Stomach smooth muscle (tissue), 2 donors: ENCODE measurements around the gene KCND3.

Source experiments
- H3K27ac ChIP-seq: one replicate; pipeline ENCODE4 v1.7.0; 2013; ENCODE audit warnings: mild to moderate bottlenecking, low read length, inconsistent platforms
- H3K27me3 ChIP-seq, 2 donors: one replicate each; pipeline ENCODE4 v1.7.0; 2013; ENCODE audit warnings: low read length in 2 of 2; ENCODE audit not compliant: insufficient read depth in 2 of 2, control insufficient read depth in 1 of 2
- H3K36me3 ChIP-seq, 2 donors: one replicate each; pipeline ENCODE4 v1.7.0; 2013; ENCODE audit warnings: low read length in 2 of 2; ENCODE audit not compliant: control insufficient read depth in 2 of 2, insufficient read depth in 2 of 2
- H3K4me1 ChIP-seq: one replicate; pipeline ENCODE4 v1.7.0; 2013; ENCODE audit warnings: low read length; ENCODE audit not compliant: control insufficient read depth, insufficient read depth
- H3K4me3 ChIP-seq, 2 donors: one replicate each; pipeline ENCODE4 v1.7.0; 2013; ENCODE audit warnings: low read length in 2 of 2
- H3K9ac ChIP-seq, 2 donors: one replicate each; pipeline ENCODE4 v1.7.0; 2013; ENCODE audit warnings: low read length in 2 of 2, mild to moderate bottlenecking in 1 of 2
- H3K9me3 ChIP-seq, 2 donors: one replicate each; pipeline ENCODE4 v1.7.0; 2013; ENCODE audit warnings: low read length in 2 of 2; ENCODE audit not compliant: control insufficient read depth in 2 of 2
- donor health status: healthy.
- donor health status: Pancreatic carcinoma.

The KCND3 gene

DNA sequence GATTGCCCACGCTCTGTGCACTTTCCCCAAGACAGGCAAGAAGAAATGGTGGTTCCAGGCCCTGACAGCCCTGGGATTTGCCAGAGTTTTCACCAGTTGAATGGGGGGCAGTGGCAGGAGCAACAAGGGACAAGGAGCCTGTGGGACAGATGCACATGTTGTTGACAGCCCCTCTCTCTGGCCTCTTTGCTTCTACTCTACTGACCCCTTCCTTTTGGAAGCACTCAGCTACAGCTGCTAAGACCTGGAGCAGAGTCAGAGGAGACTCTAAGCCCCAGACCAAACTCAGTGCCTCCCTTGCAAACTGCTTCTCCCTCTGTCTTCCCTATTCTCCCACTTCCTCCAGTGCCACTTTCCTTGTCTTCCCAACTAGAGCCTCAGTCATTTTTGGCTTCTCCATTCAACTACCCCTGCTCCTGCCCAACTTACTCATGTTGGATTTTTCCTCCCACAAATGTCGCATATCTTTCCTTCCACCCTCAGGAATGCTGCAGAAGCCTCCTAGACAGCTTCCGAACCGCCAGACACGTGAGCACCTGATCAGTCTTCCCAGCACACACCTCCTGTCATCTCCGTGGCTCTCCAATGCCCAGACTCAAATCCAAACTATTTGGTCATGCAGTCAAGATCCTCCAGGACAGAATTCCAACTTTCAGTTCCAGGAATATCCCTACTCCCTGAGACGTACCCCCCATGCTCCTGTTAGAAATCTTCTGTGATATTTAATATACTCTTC lies 259.4 kb downstream of the KCND3 start:
- H3K27ac ChIP-seq = peak overlapping the region; percentile 58

DNA sequence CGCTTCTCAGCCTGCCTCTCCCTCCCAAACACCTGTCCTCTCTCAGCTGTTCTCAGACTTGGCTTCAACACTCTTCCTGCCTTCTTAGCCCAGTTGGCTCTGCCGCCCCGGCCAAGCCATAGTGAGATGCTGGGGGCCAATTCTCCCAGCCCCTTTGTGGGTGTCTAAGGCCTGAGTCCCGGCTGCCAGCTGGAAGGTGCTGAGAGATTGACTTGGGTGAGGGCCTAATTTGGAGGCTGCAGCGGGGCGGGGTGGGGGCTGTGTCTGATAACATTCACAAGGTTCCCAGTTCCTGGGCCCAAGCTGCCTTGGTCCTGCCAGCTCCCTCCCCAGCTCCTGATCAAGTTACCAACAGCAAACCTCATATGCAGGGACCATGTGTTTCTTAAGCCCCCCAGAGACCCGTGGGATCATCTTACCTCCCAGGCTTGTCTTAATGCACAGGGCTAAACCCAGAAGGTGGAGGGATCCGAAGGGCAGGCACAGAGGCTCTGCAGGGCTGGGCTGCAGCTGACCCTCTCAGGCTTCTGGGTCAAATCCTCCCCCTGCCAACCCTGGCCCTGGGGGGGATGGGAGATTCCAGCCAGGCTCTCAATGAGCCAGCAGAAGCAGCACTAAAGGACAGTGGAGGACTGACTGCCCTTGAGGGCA lies 260.1 kb downstream of the KCND3 start:
- Histone ChIP-seq H3K4me1 (peaks cover 53% of the 10 kb centered on the region), H3K4me3 (no peak overlapping the region), H3K27me3 (no peaks in the 10 kb centered on the region), H3K9ac (no peak overlapping the region), H3K36me3 (peaks cover 7 to 9% of the 10 kb centered on the region in 2 donors), H3K27ac (peak overlapping the region; percentile 58), H3K9me3 (no peaks in the 10 kb centered on the region)

More for the DNA sequence above, 259.4 kb downstream of the KCND3 start:
- no peaks in the 10 kb centered on the region for H3K27me3 ChIP-seq
- H3K9ac ChIP-seq = peak overlapping the region in 1 of 2 donors; percentile 18
- peaks cover 54% of the 10 kb centered on the region for H3K4me1 ChIP-seq
- H3K9me3 ChIP-seq = no peaks in the 10 kb centered on the region
- H3K4me3 ChIP-seq = no peak overlapping the region
- H3K36me3 ChIP-seq = peaks cover 7 to 9% of the 10 kb centered on the region in 2 donors

DNA sequence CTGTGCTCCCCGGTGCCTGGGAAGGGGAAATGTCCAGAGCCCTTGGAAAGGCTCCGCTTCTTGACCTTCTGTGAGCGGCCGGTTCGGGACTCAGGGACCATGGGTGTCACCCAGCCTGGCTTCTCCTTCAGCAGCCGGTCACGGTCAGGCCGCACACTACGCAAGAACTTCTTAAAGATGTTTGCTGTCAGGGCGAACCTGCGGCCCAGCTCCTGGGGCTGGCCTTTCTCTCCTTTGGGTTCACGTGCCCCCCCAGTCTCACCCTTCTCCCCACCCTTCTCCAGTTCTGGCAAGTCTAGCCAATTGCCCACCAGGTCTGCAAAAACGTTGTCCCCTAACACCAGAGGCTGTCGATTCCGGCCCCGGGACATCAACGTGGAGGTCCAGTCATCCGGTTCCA lies 262.4 kb downstream of the KCND3 start:
- no peak overlapping the region for H3K4me3 ChIP-seq
- peaks cover 34% of the 10 kb centered on the region for H3K4me1 ChIP-seq
- no peaks in the 10 kb centered on the region for H3K9me3 ChIP-seq
- H3K27ac ChIP-seq = no peak overlapping the region
- H3K27me3 ChIP-seq = no peaks in the 10 kb centered on the region
- peaks cover 7 to 9% of the 10 kb centered on the region in 2 donors for H3K36me3 ChIP-seq
- no peak overlapping the region for H3K9ac ChIP-seq

DNA sequence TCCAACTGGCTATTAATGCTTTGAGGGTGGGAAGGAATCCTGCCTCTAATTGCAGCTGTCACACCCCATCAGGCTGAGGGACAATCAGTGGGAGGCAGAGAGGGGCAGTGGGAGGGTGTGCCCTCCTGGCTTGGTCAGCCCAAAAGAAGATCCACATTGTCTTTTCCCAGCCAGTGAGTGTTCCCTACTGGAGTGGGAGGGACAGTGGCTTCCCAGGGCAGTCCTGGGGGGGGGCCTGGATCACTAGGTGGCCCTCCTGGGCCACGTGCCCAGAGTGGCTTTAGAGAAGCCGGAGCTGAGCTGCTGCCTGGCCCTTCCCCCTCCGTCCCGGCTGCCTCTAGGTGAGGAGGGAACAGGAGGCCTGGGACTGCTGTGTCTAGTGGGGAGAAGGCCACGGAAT lies 264.3 kb downstream of the KCND3 start:
- no peak overlapping the region for H3K9ac ChIP-seq
- no peak overlapping the region for H3K4me3 ChIP-seq
- no peak overlapping the region for H3K27ac ChIP-seq
- H3K9me3 ChIP-seq = no peaks in the 10 kb centered on the region
- no peaks in the 10 kb centered on the region for H3K27me3 ChIP-seq
- H3K36me3 ChIP-seq = peaks cover 7 to 9% of the 10 kb centered on the region in 2 donors
- H3K4me1 ChIP-seq = peaks cover 39% of the 10 kb centered on the region

- H3K9me3 ChIP-seq = no peaks in the 10 kb centered on the region
- no peak overlapping the region for H3K27ac ChIP-seq
- H3K36me3 ChIP-seq = peaks cover 7 to 9% of the 10 kb centered on the region in 2 donors
- H3K4me3 ChIP-seq = no peak overlapping the region
- H3K9ac ChIP-seq = no peak overlapping the region
- no peaks in the 10 kb centered on the region for H3K27me3 ChIP-seq
- peaks cover 33% of the 10 kb centered on the region for H3K4me1 ChIP-seq
These were observed 265.6 kb downstream of the KCND3 start for GRCh38 chr1:111723871-111724270.

DNA sequence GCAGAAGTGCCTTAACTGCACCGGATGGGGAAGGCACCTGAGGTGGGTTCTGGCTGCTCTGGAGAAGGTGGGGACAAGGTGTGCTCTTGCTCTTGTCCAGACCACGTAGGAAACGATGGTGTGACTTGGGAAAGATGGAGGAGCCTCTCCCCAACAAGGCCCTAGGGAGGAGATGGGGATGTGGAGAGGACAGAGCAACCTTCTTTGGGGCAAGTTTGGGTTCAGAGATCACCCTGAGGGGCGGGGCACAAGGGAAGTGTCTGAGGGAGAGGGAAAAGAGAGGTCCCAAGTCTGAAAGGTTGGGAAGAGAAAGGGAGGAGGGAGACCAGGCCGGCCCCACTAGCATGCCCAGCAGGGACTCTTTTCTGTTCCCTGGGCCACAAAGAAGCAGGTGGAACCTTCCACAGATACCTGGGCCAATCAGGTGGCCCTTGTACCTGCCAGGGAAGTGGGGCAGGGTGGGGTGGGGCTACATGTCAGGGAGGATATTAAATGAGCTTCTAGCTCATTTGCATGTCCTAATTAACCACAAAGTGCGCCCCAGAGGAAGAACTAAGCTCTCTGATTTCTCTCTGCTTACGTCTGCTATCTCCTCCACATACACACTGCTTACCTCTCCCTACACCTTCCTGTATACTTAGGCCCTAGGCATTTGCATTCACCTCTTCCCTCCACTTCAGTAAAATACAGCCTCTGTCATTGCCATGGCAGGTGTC lies 266.2 kb downstream of the KCND3 start:
- Histone ChIP-seq H3K4me3 (no peak overlapping the region), H3K4me1 (peaks cover 31% of the 10 kb centered on the region), H3K9ac (no peak overlapping the region), H3K9me3 (no peaks in the 10 kb centered on the region), H3K36me3 (peaks cover 7 to 9% of the 10 kb centered on the region in 2 donors), H3K27ac (no peak overlapping the region), H3K27me3 (no peaks in the 10 kb centered on the region)

GRCh38 chr1:111720977-111721786 lies 268.3 kb downstream of the KCND3 start:
- no peaks in the 10 kb centered on the region for H3K9me3 ChIP-seq
- no peak overlapping the region for H3K4me3 ChIP-seq
- no peak overlapping the region for H3K9ac ChIP-seq
- no peak overlapping the region for H3K27ac ChIP-seq
- peaks cover 3 to 5% of the 10 kb centered on the region in 2 donors for H3K36me3 ChIP-seq
- peaks cover 31% of the 10 kb centered on the region for H3K4me1 ChIP-seq
- no peaks in the 10 kb centered on the region for H3K27me3 ChIP-seq
